ENCODE data around the gene TEX35. TPM values are rescaled to one million over a fixed set of nuclear protein-coding genes. Genes with fewer than 3 reads are reported as not detected.
A peak's percentile ranks its signal among the peaks of the same experiment; 100 is the strongest.

TEX35 gene
- total RNA-seq, 4 donors from 2014 or later = 1.4 TPM; not detected in 3

GRCh38 chr1:178542554-178543289 is 29.8 kb downstream of the TEX35 start:
- DNase-seq (ENCODE audit: low spot score in 2 of 2) = peak; percentile 85 to 99
- H3K4me3 ChIP-seq (ENCODE audit: low read depth, poor library complexity, severe bottlenecking) = peak overlapping the region; percentile 67
- TF ChIP-seq POLR2A (IDR thresholded peaks at IDR 0.05) (no peak), CTCF (IDR thresholded peaks at IDR 0.05) (peak in 2 of 3 donors; percentile 58 to 63)
- intact Hi-C loops (cut with DNase I; ENCODE audit: low total_unique reads) = loop anchor here (1.0 to 5.0 kb wide), 2 partner anchors 205 to 460 kb away; no protein-coding TSS in a partner anchor
- 2 to 3% methylated on average over 30 to 32 of the region's 66 CpGs for WGBS, 2 donors

GRCh38 chr1:178543290-178543607 is 30.3 kb downstream of the TEX35 start:
- intact Hi-C loops (cut with DNase I; ENCODE audit: low total_unique reads) = loop anchor here (5.0 kb wide), 1 partner anchor 459 kb away; no protein-coding TSS in a partner anchor
- DNase-seq (ENCODE audit: low spot score in 2 of 2) = no peak

GRCh38 chr1:178544531-178544930 is 31.6 kb downstream of the TEX35 start:
- no peak overlapping the region for H3K4me3 ChIP-seq (ENCODE audit: low read depth, poor library complexity, severe bottlenecking)
- WGBS, 2 donors = 63 to 64% methylated on average over 9 of the region's 9 CpGs
- TF ChIP-seq POLR2A (IDR thresholded peaks at IDR 0.05) (no peak), CTCF (IDR thresholded peaks at IDR 0.05) (no peak)
- intact Hi-C loops (cut with DNase I; ENCODE audit: low total_unique reads) = loop anchor here (5.0 kb wide), 1 partner anchor 458 kb away; no protein-coding TSS in a partner anchor
- DNase-seq (ENCODE audit: low spot score in 2 of 2) = no peak

More at GRCh38 chr1:178543290-178543607, 30.3 kb downstream of the TEX35 start:
- WGBS, 2 donors = 12 to 18% methylated on average over 10 of the region's 10 CpGs
- H3K4me3 ChIP-seq (ENCODE audit: low read depth, poor library complexity, severe bottlenecking) = no peak overlapping the region
- TF ChIP-seq CTCF (IDR thresholded peaks at IDR 0.05) (no peak), POLR2A (IDR thresholded peaks at IDR 0.05) (no peak)

- WGBS, 2 donors = 93 to 94% methylated on average over 3 of the region's 3 CpGs
- no peak for DNase-seq (ENCODE audit: low spot score in 2 of 2)
- TF ChIP-seq POLR2A (IDR thresholded peaks at IDR 0.05) (no peak), CTCF (IDR thresholded peaks at IDR 0.05) (no peak)
- intact Hi-C loops (cut with DNase I; ENCODE audit: low total_unique reads) = no loop called here
- H3K4me3 ChIP-seq (ENCODE audit: low read depth, poor library complexity, severe bottlenecking) = no peak overlapping the region
Measured at GRCh38 chr1:178548108-178548507, 35.2 kb downstream of the TEX35 start.

- no peak overlapping the region for H3K4me3 ChIP-seq (ENCODE audit: low read depth, poor library complexity, severe bottlenecking)
- no peak for DNase-seq (ENCODE audit: low spot score in 2 of 2)
- intact Hi-C loops (cut with DNase I; ENCODE audit: low total_unique reads) = no loop called here
- TF ChIP-seq POLR2A (IDR thresholded peaks at IDR 0.05) (no peak), CTCF (IDR thresholded peaks at IDR 0.05) (no peak)
- 63 to 76% methylated on average over 3 of the region's 3 CpGs for WGBS, 2 donors
Measured at GRCh38 chr1:178551307-178551706, 38.4 kb downstream of the TEX35 start.
